GM21528 (cell line): ENCODE data around the gene STX1A.
A peak's percentile ranks its signal among the peaks of the same experiment; 100 is the strongest.
"Not testable (repeated sequence)": the region's sequence is repeated elsewhere in the genome, so short reads cannot be mapped to it uniquely, and the experiment has no call there.

ENCODE experiments used
- ATAC-seq: cut with Tn5 transposase; IDR thresholded peaks from one replicate; pipeline ENCODE4 v1.9.1; 2021; ENCODE audit warnings: mild to moderate bottlenecking, moderate library complexity; ENCODE audit not compliant: unreplicated experiment, low FRiP score

STX1A gene

GRCh38 chr7:73688288-73688687, 31.2 kb downstream of the STX1A start:
- no peak for ATAC-seq

GRCh38 chr7:73685311-73685710, 34.2 kb downstream of the STX1A start:
- ATAC-seq = no peak

- ATAC-seq = peak; percentile 15
Observed at GRCh38 chr7:73683788-73684693, 35.4 kb downstream of the STX1A start.

- ATAC-seq = peak; percentile 86
Observed at GRCh38 chr7:73683056-73683787, 36.2 kb downstream of the STX1A start, which contains the start of the genes BUD23 and DNAJC30. BUD23 (plus strand) TSS chr7:73683597; CDS start chr7:73683626, 29 bp downstream. DNAJC30 (minus strand) TSS chr7:73683453; CDS start chr7:73683423, 30 bp downstream.

- ATAC-seq = no peak
Observed at GRCh38 chr7:73682745-73683055, 36.8 kb downstream of the STX1A start.

- no peak for ATAC-seq
Observed at GRCh38 chr7:73681031-73681430, 38.4 kb downstream of the STX1A start.

GRCh38 chr7:73680501-73680900, 39.0 kb downstream of the STX1A start:
- ATAC-seq = no peak

- no peak for ATAC-seq
Observed at GRCh38 chr7:73679709-73680108, 39.8 kb downstream of the STX1A start.

GRCh38 chr7:73678862-73679261, 40.6 kb downstream of the STX1A start:
- ATAC-seq = no peak

- not testable (repeated sequence) for ATAC-seq
Observed at GRCh38 chr7:73676062-73676461, 43.4 kb downstream of the STX1A start.

- no peak for ATAC-seq
Observed at GRCh38 chr7:73674468-73675124, 44.9 kb downstream of the STX1A start.

- no peak for ATAC-seq
Observed at GRCh38 chr7:73671857-73672445, 47.5 kb downstream of the STX1A start.

- no peak for ATAC-seq
Observed at GRCh38 chr7:73671322-73671661, 48.2 kb downstream of the STX1A start.

- ATAC-seq = no peak
Observed at GRCh38 chr7:73669858-73670385, 49.5 kb downstream of the STX1A start.

GRCh38 chr7:73669288-73669701, 50.2 kb downstream of the STX1A start:
- no peak for ATAC-seq

- ATAC-seq = no peak
Observed at GRCh38 chr7:73668886-73669230, 50.6 kb downstream of the STX1A start.

GRCh38 chr7:73668103-73668885, 51.2 kb downstream of the STX1A start:
- peak; percentile 8 for ATAC-seq

GRCh38 chr7:73667344-73668102, 51.9 kb downstream of the STX1A start, which contains the start of gene VPS37D:
VPS37D (plus strand) TSS chr7:73667831; CDS start chr7:73667959, 128 bp downstream.
- peak; percentile 90 for ATAC-seq

GRCh38 chr7:73663033-73663432, 56.4 kb downstream of the STX1A start:
- ATAC-seq = no peak
